Measurements from ENCODE around the gene RAPGEF4. TPM values are rescaled to one million over a fixed set of nuclear protein-coding genes. Genes with fewer than 3 reads are reported as not detected.

RAPGEF4 gene
- total RNA-seq (2022) (0.23 and 0.98 TPM in 2 replicates), Bru-seq, nascent RNA (percentile 14 among the genes with signal in this experiment), BruChase-seq, experiment 1, labeled RNA remaining after a 2-hour chase (percentile 14 among the genes with signal in this experiment), BruChase-seq, experiment 2, labeled RNA remaining after a 6-hour chase (percentile 13 among the genes with signal in this experiment)
- long read RNA-seq, result 0 reads

- intact Hi-C loops (cut with micrococcal nuclease; ENCODE audit: unreplicated experiment), result no loop called here
- CTCF ChIA-PET, result interaction anchor here (0.6 kb wide), 1 partner anchor 856 kb away, joined by 3 read pairs; no protein-coding TSS in a partner anchor
- no peak within 1 kb of the TSS for H3K27ac Mint-ChIP-seq (ENCODE audit: unreplicated experiment)
These were observed at the start of gene RAPGEF4 for GRCh38 chr2:172735582-172736423. TSS of gene RAPGEF4 (plus strand) at chr2:172735845. CDS start at chr2:172735984, 139 bp downstream.

GRCh38 chr2:172693037-172693436 is 42.6 kb upstream of the RAPGEF4 start:
- peak in 1 of 2 experiments; percentile 5 for DNase-seq
- intact Hi-C loops (cut with micrococcal nuclease; ENCODE audit: unreplicated experiment), result no loop called here
- ChIA-PET CTCF (no interaction called here), POLR2A (no interaction called here)
- Mint-ChIP-seq H3K4me3 (ENCODE audit: unreplicated experiment) (no peak overlapping the region), H3K9me3 (ENCODE audit: unreplicated experiment) (peaks cover 8% of the 10 kb centered on the region), H3K27ac (ENCODE audit: unreplicated experiment) (no peak overlapping the region), H3K4me1 (ENCODE audit: low read depth, unreplicated experiment) (no peaks in the 10 kb centered on the region), H3K27me3 (ENCODE audit: insufficient read depth, unreplicated experiment) (no peaks in the 10 kb centered on the region), H3K36me3 (ENCODE audit: insufficient read depth, unreplicated experiment) (no peaks in the 10 kb centered on the region)
- Histone ChIP-seq H3K36me3 (ENCODE audit: control insufficient read depth, insufficient read depth, low read length) (no peaks in the 10 kb centered on the region), H3K4me1 (no peaks in the 10 kb centered on the region), H3K27me3 (replicated peaks; ENCODE audit: control insufficient read depth, insufficient read depth, low read length) (no peaks in the 10 kb centered on the region), H3K4me3 (ENCODE audit: low read depth, low read length) (no peak overlapping the region), H3K9me3 (no peaks in the 10 kb centered on the region)
- no peak for TF ChIP-seq CTCF (IDR thresholded peaks at IDR 0.05; ENCODE audit: insufficient read depth in 1 of 2, low read depth in 1 of 2, low read length in 1 of 2, severe bottlenecking in 1 of 2, unreplicated experiment in 1 of 2)
- no TSS peak for BruUV-seq (replicated peaks)

More at GRCh38 chr2:172735582-172736423, at the start of gene RAPGEF4:
- Mint-ChIP-seq H3K27me3 (ENCODE audit: insufficient read depth, unreplicated experiment) (peaks cover 21% of the 10 kb centered on the region), H3K4me1 (ENCODE audit: low read depth, unreplicated experiment) (no peaks in the 10 kb centered on the region), H3K9me3 (ENCODE audit: unreplicated experiment) (no peaks in the 10 kb centered on the region), H3K4me3 (ENCODE audit: unreplicated experiment) (peak within 1 kb of the TSS; percentile 68), H3K36me3 (ENCODE audit: insufficient read depth, unreplicated experiment) (no peaks in the 10 kb centered on the region)
- no peaks in the 10 kb centered on the region for H3K27me3 ChIP-seq (replicated peaks; ENCODE audit: control insufficient read depth, insufficient read depth, low read length)
- H3K4me3 ChIP-seq (ENCODE audit: low read depth, low read length), result peak within 1 kb of the TSS; percentile 35
- H3K4me1 ChIP-seq, result peaks cover 7% of the 10 kb centered on the region; the same call in 1 of the 2 replicates
- DNase-seq, result peak in 1 of 2 experiments; percentile 29
- H3K36me3 ChIP-seq (ENCODE audit: control insufficient read depth, insufficient read depth, low read length), result no peaks in the 10 kb centered on the region
- no peak for TF ChIP-seq CTCF (IDR thresholded peaks at IDR 0.05; ENCODE audit: insufficient read depth in 1 of 2, low read depth in 1 of 2, low read length in 1 of 2, severe bottlenecking in 1 of 2, unreplicated experiment in 1 of 2)
- POLR2A ChIA-PET, result no interaction called here
- BruUV-seq (replicated peaks), result no TSS peak
- H3K9me3 ChIP-seq, result no peaks in the 10 kb centered on the region

GRCh38 chr2:172693529-172694455 is 41.9 kb upstream of the RAPGEF4 start:
- H3K27ac Mint-ChIP-seq (ENCODE audit: unreplicated experiment), result no peak overlapping the region
- no peaks in the 10 kb centered on the region for H3K4me1 Mint-ChIP-seq (ENCODE audit: low read depth, unreplicated experiment)
- H3K27me3 Mint-ChIP-seq (ENCODE audit: insufficient read depth, unreplicated experiment), result no peaks in the 10 kb centered on the region
- no peak overlapping the region for H3K4me3 ChIP-seq (ENCODE audit: low read depth, low read length)
- POLR2A ChIA-PET, result no interaction called here
- H3K27me3 ChIP-seq (replicated peaks; ENCODE audit: control insufficient read depth, insufficient read depth, low read length), result no peaks in the 10 kb centered on the region
- CTCF ChIA-PET, result no interaction called here
- no peaks in the 10 kb centered on the region for H3K36me3 Mint-ChIP-seq (ENCODE audit: insufficient read depth, unreplicated experiment)
- H3K4me3 Mint-ChIP-seq (ENCODE audit: unreplicated experiment), result no peak overlapping the region
- no peak for TF ChIP-seq CTCF (IDR thresholded peaks at IDR 0.05; ENCODE audit: insufficient read depth in 1 of 2, low read depth in 1 of 2, low read length in 1 of 2, severe bottlenecking in 1 of 2, unreplicated experiment in 1 of 2)
- DNase-seq, result no peak
- BruUV-seq (replicated peaks), result no TSS peak
- peaks cover under 1% of the 10 kb centered on the region for H3K9me3 Mint-ChIP-seq (ENCODE audit: unreplicated experiment)
- no peaks in the 10 kb centered on the region for H3K9me3 ChIP-seq
- no peaks in the 10 kb centered on the region for H3K36me3 ChIP-seq (ENCODE audit: control insufficient read depth, insufficient read depth, low read length)
- intact Hi-C loops (cut with micrococcal nuclease; ENCODE audit: unreplicated experiment), result no loop called here
- no peaks in the 10 kb centered on the region for H3K4me1 ChIP-seq
